Memory B cell (primary cell): Measurements from ENCODE around the gene PPP2R2D.

Experiments
- ATAC-seq: fragments of 150-1000 bp; cut with Tn5 transposase; 2 replicates; pipeline ENCODE4 v1.10.0; 2021; ENCODE audit warnings: low read depth, mild to moderate bottlenecking, moderate library complexity
- DNase-seq, 2 donors: peaks; one replicate each; pipeline ENCODE4 v3.0.0; 2022; ENCODE audit warnings: low spot score in 2 of 2
- H3K27ac Mint-ChIP-seq: one replicate; pipeline ENCODE4 v1.8.0; 2022; ENCODE audit warnings: mild to moderate bottlenecking, moderate library complexity, mixed read lengths
- H3K27me3 Mint-ChIP-seq: one replicate; pipeline ENCODE4 v1.8.0; 2022; ENCODE audit warnings: mixed read lengths
- H3K36me3 Mint-ChIP-seq: one replicate; pipeline ENCODE4 v1.8.0; 2022; ENCODE audit warnings: mild to moderate bottlenecking, mixed read lengths
- H3K4me1 Mint-ChIP-seq: one replicate; pipeline ENCODE4 v1.8.0; 2022; ENCODE audit warnings: mixed read lengths
- H3K4me3 Mint-ChIP-seq: one replicate; pipeline ENCODE4 v1.8.0; 2022; ENCODE audit warnings: mild to moderate bottlenecking, moderate library complexity, mixed read lengths
- H3K9me3 Mint-ChIP-seq: one replicate; pipeline ENCODE4 v1.8.0; 2022; ENCODE audit warnings: mixed read lengths

The PPP2R2D gene

DNA sequence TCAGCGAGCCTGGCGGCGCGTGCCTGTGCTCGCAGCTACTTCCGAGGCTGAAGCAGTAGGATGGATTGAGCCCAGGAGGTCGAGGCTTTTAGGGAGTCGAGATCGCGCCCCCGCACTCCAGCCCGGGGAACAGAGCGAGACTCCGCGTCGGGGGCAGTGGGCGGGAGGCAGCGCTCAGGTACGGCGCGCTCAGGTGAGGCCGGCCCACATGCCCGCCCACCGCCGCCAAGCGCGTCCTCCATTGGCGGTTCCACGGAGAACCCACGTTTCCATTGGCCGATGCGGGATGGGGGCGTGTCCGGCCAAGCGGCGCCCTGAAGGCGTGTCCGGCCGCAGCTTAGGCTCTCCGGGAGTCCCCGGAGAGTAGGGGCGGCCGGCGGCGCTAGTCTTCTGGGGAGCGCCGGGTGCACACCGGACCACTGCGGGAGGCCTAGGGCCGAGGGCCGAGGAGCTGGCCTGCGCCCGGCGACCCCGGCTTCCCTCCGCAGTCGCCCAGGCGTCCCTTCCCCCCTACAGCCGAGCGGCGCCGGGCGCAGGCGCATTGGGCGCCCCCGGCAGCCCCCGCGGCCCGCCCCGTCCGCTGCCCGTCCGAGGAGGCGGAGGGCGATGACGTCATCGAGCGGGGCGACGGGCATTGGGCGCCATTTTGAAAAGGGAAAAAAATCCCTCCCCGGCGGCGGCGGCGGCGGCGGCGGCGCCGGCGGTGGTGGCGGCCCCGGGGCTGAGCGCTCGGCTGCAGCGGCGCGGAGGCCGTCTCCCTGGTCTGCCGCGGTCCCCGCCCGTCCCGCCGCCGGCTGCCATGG is at the start of gene PPP2R2D:
PPP2R2D (plus strand) TSS at position 659 of the 803 bp plus-strand sequence; CDS start at position 800, 141 bp downstream.
- Mint-ChIP-seq H3K9me3 (no peaks in the 10 kb centered on the region), H3K36me3 (peaks cover 2% of the 10 kb centered on the region), H3K4me3 (peak within 1 kb of the TSS; percentile 84), H3K27me3 (peaks cover 12% of the 10 kb centered on the region), H3K27ac (peak within 1 kb of the TSS; percentile 86), H3K4me1 (peaks cover 21% of the 10 kb centered on the region)
- DNase-seq (peak; percentile 96 to 97), ATAC-seq (peak; percentile 85)

DNA sequence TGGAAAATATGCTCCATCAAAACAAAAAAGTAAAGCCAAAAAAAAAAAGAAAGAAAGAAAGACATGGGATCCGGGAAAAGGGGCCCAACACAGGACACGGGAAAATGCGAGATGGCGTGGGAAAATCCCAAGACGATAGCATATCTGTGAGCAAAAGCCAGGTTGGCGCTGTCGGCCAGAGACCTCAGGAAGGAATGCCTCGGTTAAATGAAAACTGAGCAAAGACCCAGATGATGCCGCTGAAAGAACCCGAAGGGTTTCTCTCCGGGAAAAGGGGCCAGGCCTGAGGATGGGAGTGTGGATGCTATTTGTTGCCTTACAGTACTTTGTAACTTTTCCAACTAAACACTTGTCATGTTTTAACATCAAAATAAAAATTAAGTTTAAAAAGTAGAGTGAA is 49.5 kb upstream of the PPP2R2D start:
- ATAC-seq = no peak
- Mint-ChIP-seq H3K4me1 (no peaks in the 10 kb centered on the region), H3K27ac (no peak overlapping the region), H3K9me3 (peaks cover 4% of the 10 kb centered on the region), H3K36me3 (peaks cover 3% of the 10 kb centered on the region), H3K4me3 (no peak overlapping the region), H3K27me3 (peaks cover 6% of the 10 kb centered on the region)
- no peak for DNase-seq

- Mint-ChIP-seq H3K27ac (no peak overlapping the region), H3K36me3 (peaks cover 3% of the 10 kb centered on the region), H3K27me3 (peaks cover 8% of the 10 kb centered on the region), H3K9me3 (peaks cover 4% of the 10 kb centered on the region), H3K4me1 (no peaks in the 10 kb centered on the region), H3K4me3 (no peak overlapping the region)
- no peak for ATAC-seq
- no peak for DNase-seq
Observed at GRCh38 chr10:131852176-131852822, 48.5 kb upstream of the PPP2R2D start.

DNA sequence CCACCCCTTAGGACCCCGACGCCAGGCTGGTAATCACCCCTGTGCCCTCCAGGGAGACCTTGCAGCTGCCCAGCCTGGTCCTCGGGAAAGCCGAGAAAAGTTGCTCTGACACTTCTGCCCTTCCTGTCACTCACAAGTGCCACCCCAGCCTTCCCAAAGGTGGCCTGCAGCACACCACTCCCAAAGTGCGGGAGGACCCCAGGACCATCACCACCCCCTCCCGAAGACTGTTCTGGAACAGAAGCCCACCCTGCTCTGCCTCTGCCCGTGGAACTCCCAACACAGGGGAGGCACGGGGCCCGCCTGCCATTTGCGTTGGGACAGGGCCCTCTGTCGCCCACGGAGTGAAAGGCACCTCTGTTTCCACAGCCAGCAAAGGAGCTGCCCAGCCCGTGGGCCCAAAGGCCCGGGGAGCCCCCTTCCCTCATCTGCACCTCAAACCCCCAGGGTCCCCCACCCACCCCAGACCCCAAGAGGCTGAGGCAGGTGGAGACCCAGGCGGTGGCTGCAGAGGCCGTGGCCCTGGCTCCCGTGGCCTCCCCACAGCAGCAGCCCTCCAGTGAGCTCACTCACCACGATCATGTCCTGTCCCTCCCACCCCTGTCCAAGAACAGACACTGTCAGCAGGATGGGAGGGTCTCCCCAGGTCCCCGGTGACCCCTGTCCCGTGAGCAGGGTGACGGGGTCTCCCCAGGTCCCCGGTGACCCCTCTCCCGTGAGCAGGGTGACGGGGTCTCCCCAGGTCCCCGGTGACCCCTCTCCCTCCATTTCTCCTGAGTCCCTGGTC is 47.8 kb upstream of the PPP2R2D start:
- Mint-ChIP-seq H3K9me3 (peaks cover 4% of the 10 kb centered on the region), H3K4me3 (no peak overlapping the region), H3K4me1 (no peaks in the 10 kb centered on the region), H3K27me3 (peaks cover 11% of the 10 kb centered on the region), H3K27ac (no peak overlapping the region), H3K36me3 (peaks cover 3% of the 10 kb centered on the region)
- ATAC-seq (no peak), DNase-seq (no peak)

DNA sequence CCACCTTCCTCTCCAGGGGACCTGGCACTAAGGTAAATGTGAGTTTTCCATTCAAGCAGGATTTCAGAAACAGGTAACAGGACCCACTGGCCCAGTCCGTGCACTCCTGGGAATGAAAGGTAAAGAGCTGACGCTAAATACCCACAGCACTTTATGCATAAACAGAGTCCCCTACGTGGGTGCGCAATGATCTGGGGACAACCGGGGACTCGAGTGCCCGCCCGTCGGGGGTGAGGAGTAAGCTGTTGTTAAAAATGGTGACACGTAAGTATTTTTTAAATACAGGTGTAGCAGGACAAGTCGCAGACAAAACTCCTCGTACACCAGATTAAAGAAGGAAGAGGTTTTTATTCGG is 47.2 kb upstream of the PPP2R2D start:
- Mint-ChIP-seq H3K9me3 (peaks cover 4% of the 10 kb centered on the region), H3K36me3 (peaks cover 3% of the 10 kb centered on the region)
- no peak for DNase-seq

DNA sequence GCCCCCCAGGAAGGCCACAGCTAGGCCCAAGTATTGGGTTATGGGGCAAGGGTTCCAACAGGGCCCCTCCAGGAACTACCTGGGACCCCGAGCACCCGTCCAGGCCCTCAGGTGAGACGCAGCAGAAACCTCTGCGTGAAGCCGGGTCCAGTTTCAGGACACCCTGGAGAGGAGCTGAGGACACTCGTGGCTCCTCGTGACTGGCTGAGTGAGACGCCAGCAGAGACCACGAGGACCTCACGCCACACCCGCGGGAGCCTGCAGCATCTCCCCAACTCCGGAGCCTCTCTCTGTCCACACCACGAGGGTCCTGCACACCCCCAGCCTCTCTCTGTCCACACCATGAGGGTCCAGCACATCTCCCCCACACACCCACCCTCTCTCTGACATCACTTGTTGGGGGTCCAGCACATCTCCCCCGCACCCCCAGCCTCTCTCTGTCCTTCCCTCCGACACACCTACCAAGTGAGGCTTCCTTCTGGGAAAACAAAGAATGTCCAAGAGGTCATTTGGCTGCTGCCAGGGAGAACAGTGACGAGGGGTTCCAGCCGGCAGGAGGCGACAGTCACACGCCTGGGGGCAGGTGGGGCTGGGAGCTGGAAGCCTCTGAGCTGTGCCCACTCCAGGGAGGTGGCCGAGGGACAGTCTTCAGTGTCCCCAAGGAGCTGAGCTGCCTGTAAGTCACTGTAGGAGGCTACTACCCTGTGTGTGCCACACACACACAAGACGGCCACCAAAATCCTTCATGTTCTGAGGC is 46.1 kb upstream of the PPP2R2D start:
- H3K9me3 Mint-ChIP-seq = peaks cover 4% of the 10 kb centered on the region
- no peaks in the 10 kb centered on the region for H3K4me1 Mint-ChIP-seq
- peaks cover 3% of the 10 kb centered on the region for H3K36me3 Mint-ChIP-seq
- ATAC-seq (no peak), DNase-seq (no peak)
- no peak overlapping the region for H3K4me3 Mint-ChIP-seq
- H3K27ac Mint-ChIP-seq = no peak overlapping the region
- peaks cover 11% of the 10 kb centered on the region for H3K27me3 Mint-ChIP-seq

More for the DNA sequence above, 47.2 kb upstream of the PPP2R2D start:
- no peak overlapping the region for H3K4me3 Mint-ChIP-seq
- peaks cover 11% of the 10 kb centered on the region for H3K27me3 Mint-ChIP-seq
- ATAC-seq = no peak
- H3K4me1 Mint-ChIP-seq = no peaks in the 10 kb centered on the region
- no peak overlapping the region for H3K27ac Mint-ChIP-seq

DNA sequence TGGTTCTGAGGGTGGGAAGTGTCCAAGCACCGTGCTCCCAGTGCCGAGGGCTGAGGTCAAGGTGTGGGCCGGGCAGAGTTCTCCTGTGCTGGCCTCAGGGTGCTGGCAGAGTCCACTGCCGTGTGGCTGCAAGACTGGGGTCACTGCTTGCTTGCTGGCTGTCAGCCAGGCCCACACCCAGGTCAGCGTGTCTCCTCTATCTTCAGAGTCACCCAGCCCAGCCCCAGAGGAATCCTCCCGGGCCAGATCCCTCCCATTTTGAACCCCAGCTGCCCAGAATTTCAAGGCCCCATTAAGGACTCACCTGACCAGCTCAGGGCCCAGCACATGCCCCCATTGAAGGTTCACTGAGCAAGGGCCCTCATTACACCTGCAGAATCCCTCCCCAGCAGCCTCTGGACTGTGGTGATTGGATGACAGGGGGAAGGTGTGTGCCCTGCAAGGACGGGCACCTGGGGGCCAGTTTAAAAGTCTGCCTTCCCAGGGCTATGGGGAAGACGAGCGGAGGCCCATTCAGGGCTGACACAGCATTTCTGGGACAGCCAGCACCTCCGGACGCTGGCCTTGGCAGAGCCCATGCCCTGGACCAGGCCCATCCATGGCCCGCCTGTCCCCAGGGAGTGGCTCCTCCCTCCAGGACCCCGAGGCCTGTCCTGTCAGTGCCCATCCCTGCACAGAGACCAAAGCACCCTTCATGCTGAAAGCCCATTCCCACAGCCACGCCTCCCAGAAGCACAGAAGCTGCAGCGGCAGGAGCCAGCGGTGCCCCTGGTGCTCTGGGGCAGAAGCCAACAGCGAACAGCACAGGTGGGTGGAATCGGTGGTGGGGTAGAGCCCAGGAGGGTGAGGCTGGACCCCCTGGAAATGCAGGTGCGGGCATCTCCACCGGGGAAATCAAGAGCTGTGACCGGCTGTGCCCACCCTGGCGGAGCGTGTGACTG is 45.1 kb upstream of the PPP2R2D start:
- ATAC-seq (no peak), DNase-seq (no peak)
- Mint-ChIP-seq H3K27ac (no peak overlapping the region), H3K4me3 (no peak overlapping the region), H3K27me3 (peaks cover 12% of the 10 kb centered on the region), H3K36me3 (peaks cover 3% of the 10 kb centered on the region), H3K4me1 (no peaks in the 10 kb centered on the region), H3K9me3 (peaks cover 4% of the 10 kb centered on the region)

DNA sequence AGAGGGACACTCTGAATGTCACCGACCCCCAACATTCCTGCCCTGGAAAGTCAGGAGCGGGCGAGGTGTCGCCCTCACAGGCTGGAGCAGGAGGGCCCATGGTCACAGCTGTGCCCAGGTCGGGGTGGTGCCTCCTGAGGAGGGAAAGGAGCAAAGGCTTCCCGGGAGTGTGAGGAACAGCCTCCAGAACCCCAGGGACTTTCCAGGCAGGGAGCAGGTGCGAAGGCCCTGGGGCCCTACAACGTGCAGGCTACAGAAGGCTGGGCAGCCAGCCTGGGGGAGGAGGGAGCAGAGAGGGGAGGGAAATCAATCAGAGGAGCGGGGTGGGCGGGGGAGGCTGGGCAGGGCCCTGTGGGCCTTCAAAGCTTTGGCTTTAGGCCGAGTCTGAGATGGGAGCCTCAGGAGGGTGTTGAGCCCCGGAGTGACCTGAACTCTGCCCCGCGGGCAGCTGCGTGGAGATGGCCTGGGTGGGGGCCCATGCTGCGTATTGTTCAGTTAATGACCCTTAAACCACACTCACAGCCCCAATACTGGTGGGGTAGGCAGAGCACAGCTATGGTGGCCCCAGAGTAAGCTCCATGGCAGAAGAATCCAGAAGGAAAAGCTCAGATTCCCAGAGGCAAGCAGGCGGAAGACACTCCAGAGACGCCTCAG is 44.2 kb upstream of the PPP2R2D start:
- no peaks in the 10 kb centered on the region for H3K4me1 Mint-ChIP-seq
- DNase-seq = no peak
- no peaks in the 10 kb centered on the region for H3K9me3 Mint-ChIP-seq
- H3K27me3 Mint-ChIP-seq = peaks cover 12% of the 10 kb centered on the region
- ATAC-seq = no peak
- H3K27ac Mint-ChIP-seq = no peak overlapping the region
- no peak overlapping the region for H3K4me3 Mint-ChIP-seq
- H3K36me3 Mint-ChIP-seq = no peaks in the 10 kb centered on the region

- Mint-ChIP-seq H3K9me3 (no peaks in the 10 kb centered on the region), H3K4me1 (no peaks in the 10 kb centered on the region), H3K4me3 (no peak overlapping the region), H3K27me3 (peaks cover 12% of the 10 kb centered on the region), H3K27ac (no peak overlapping the region), H3K36me3 (no peaks in the 10 kb centered on the region)
- DNase-seq (no peak), ATAC-seq (no peak)
Observed at GRCh38 chr10:131857156-131858117, 43.4 kb upstream of the PPP2R2D start.

GRCh38 chr10:131858118-131858515 is 42.7 kb upstream of the PPP2R2D start:
- Mint-ChIP-seq H3K4me1 (no peaks in the 10 kb centered on the region), H3K9me3 (no peaks in the 10 kb centered on the region), H3K36me3 (no peaks in the 10 kb centered on the region), H3K4me3 (no peak overlapping the region), H3K27ac (no peak overlapping the region), H3K27me3 (peaks cover 14% of the 10 kb centered on the region)
- DNase-seq (no peak), ATAC-seq (no peak)

DNA sequence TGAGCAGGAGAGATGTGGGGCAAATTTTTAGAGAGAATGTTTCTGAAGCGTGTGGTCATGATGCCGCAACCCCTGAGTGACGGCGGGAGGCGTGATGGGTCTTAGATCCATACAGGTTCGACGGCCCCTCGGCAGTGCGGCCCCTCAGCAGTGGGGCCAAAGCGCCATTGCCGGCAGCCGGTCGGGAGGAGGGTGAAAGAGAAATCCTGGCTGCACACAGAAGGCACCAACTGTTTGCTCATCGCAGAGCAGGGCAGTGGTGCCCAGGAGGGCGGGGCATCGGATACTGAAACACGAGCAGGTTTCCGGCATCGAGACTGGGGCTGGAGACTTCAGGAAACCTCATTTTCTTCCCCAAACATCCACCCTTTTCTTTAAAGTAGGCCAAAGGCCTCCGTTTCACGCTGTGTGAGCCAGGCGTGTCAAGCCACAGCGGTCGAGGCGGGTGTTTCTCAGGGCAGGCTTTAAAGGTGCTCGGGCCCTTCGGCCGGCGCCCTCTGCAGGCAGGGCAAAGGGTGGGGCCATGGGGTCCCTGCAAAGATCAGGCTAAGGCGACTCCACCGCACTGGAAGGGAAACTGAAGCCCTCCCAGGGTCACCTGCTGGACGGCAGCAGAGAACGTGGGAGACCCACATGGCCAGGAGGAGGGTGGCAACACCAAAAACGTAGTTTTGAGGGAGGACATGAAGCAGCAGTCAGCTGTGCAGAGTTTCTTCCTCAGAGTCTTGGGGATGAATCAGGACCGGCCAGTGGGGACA is 42.0 kb upstream of the PPP2R2D start:
- Mint-ChIP-seq H3K27me3 (peaks cover 14% of the 10 kb centered on the region), H3K27ac (no peak overlapping the region), H3K36me3 (no peaks in the 10 kb centered on the region), H3K4me3 (no peak overlapping the region), H3K9me3 (no peaks in the 10 kb centered on the region), H3K4me1 (no peaks in the 10 kb centered on the region)
- DNase-seq (no peak), ATAC-seq (no peak)
